Measurements from ENCODE around the gene CD3E.

DNA sequence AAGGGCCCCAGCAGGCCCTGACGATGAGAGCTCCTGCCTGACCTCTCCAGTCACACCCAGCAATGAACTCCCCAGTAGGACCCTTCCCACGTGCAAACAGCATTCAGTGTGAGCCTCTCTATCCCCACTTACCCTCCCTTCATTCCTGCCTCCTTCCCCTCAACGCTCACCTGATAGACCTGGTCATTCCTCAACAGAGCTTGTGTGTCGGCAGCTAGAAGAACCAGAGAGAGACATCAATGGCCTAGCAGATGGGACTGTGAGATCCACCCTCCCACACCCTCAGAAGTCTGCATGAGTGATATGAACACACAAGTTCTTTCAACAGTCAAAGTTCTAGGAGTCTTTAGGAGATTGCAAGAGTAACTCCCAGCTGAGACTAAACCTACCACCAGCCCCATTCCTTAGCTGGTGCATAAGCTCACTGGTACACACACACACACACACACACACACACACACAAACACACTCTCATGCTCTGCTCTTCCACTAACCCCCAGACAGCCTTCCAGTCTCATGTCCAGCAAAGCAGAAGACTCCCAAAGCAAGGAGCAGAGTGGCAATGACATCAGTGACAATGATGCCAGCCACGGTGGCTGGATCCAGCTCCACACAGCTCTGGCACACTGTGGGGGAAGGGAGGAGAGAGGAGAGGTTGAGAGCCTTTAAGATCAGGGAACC, 34.9 kb downstream of the CD3E start:
- TF ChIP-seq, protein P1, sequence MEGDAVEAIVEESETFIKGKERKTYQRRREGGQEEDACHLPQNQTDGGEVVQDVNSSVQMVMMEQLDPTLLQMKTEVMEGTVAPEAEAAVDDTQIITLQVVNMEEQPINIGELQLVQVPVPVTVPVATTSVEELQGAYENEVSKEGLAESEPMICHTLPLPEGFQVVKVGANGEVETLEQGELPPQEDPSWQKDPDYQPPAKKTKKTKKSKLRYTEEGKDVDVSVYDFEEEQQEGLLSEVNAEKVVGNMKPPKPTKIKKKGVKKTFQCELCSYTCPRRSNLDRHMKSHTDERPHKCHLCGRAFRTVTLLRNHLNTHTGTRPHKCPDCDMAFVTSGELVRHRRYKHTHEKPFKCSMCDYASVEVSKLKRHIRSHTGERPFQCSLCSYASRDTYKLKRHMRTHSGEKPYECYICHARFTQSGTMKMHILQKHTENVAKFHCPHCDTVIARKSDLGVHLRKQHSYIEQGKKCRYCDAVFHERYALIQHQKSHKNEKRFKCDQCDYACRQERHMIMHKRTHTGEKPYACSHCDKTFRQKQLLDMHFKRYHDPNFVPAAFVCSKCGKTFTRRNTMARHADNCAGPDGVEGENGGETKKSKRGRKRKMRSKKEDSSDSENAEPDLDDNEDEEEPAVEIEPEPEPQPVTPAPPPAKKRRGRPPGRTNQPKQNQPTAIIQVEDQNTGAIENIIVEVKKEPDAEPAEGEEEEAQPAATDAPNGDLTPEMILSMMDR (IDR thresholded peaks at IDR 0.05; ENCODE audit: low read depth, low read length, missing input control): no peak
- TF ChIP-seq, protein P2, sequence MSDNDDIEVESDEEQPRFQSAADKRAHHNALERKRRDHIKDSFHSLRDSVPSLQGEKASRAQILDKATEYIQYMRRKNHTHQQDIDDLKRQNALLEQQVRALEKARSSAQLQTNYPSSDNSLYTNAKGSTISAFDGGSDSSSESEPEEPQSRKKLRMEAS (IDR thresholded peaks at IDR 0.05): no peak
- TF ChIP-seq RXRA (IDR thresholded peaks at IDR 0.05): no peak
- TF ChIP-seq, protein P3, sequence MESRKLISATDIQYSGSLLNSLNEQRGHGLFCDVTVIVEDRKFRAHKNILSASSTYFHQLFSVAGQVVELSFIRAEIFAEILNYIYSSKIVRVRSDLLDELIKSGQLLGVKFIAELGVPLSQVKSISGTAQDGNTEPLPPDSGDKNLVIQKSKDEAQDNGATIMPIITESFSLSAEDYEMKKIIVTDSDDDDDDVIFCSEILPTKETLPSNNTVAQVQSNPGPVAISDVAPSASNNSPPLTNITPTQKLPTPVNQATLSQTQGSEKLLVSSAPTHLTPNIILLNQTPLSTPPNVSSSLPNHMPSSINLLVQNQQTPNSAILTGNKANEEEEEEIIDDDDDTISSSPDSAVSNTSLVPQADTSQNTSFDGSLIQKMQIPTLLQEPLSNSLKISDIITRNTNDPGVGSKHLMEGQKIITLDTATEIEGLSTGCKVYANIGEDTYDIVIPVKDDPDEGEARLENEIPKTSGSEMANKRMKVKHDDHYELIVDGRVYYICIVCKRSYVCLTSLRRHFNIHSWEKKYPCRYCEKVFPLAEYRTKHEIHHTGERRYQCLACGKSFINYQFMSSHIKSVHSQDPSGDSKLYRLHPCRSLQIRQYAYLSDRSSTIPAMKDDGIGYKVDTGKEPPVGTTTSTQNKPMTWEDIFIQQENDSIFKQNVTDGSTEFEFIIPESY (IDR thresholded peaks at IDR 0.05): no peak
- no peak for TF ChIP-seq JUND (IDR thresholded peaks at IDR 0.05)
- TF ChIP-seq, protein P4, sequence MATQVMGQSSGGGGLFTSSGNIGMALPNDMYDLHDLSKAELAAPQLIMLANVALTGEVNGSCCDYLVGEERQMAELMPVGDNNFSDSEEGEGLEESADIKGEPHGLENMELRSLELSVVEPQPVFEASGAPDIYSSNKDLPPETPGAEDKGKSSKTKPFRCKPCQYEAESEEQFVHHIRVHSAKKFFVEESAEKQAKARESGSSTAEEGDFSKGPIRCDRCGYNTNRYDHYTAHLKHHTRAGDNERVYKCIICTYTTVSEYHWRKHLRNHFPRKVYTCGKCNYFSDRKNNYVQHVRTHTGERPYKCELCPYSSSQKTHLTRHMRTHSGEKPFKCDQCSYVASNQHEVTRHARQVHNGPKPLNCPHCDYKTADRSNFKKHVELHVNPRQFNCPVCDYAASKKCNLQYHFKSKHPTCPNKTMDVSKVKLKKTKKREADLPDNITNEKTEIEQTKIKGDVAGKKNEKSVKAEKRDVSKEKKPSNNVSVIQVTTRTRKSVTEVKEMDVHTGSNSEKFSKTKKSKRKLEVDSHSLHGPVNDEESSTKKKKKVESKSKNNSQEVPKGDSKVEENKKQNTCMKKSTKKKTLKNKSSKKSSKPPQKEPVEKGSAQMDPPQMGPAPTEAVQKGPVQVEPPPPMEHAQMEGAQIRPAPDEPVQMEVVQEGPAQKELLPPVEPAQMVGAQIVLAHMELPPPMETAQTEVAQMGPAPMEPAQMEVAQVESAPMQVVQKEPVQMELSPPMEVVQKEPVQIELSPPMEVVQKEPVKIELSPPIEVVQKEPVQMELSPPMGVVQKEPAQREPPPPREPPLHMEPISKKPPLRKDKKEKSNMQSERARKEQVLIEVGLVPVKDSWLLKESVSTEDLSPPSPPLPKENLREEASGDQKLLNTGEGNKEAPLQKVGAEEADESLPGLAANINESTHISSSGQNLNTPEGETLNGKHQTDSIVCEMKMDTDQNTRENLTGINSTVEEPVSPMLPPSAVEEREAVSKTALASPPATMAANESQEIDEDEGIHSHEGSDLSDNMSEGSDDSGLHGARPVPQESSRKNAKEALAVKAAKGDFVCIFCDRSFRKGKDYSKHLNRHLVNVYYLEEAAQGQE (IDR thresholded peaks at IDR 0.05): no peak
- TF ChIP-seq, protein P5, sequence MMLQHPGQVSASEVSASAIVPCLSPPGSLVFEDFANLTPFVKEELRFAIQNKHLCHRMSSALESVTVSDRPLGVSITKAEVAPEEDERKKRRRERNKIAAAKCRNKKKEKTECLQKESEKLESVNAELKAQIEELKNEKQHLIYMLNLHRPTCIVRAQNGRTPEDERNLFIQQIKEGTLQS (IDR thresholded peaks at IDR 0.05): no peak

All from liver (tissue), 3 donors.